ENCODE results near the gene USP51. TPM values are rescaled to one million over a fixed set of nuclear protein-coding genes. Genes with fewer than 3 reads are reported as not detected.

Gene USP51
- total RNA-seq, 1 experiment from 2014 or later: 1.7 TPM

- peak overlapping the region; percentile 74 for H3K27ac ChIP-seq (ENCODE audit: low read length)
- CTCF ChIA-PET: interaction anchor here (0.7 kb wide), 1 partner anchor 37 kb away, joined by 3 read pairs; the partner anchor contains the start of gene MAGEH1
Observed at GRCh38 chrX:55488593-55489313, 895 bp downstream of the USP51 start.

GRCh38 chrX:55488006-55488592 is 1.5 kb downstream of the USP51 start:
- CTCF ChIA-PET: no interaction called here
- H3K27ac ChIP-seq (ENCODE audit: low read length): peak overlapping the region; percentile 57; the same call in 1 of the 2 replicates
- TF ChIP-seq TCF7L2 (IDR thresholded peaks at IDR 0.05; ENCODE audit: low read depth, low read length) (no peak), CTCF (IDR thresholded peaks at IDR 0.05) (no peak), SIN3A (IDR thresholded peaks at IDR 0.05; ENCODE audit: borderline replicate concordance, insufficient read depth, low read depth, low read length) (no peak), POLR2AphosphoS5 (IDR thresholded peaks at IDR 0.05; ENCODE audit: low read depth, low read length) (no peak), REST (IDR thresholded peaks at IDR 0.05; ENCODE audit: insufficient read depth in 1 of 2, low read depth in 2 of 2, low read length in 1 of 2) (no peak)
- no peaks in the 10 kb centered on the region for H3K4me1 ChIP-seq (ENCODE audit: control insufficient read depth, insufficient read depth, low read length)
- DNase-seq (ENCODE audit: low read depth, low spot score) (no peak), ATAC-seq (no peak)
- H3K4me3 ChIP-seq (ENCODE audit: low read depth in 2 of 2, low read length in 2 of 2): peak overlapping the region; percentile 65 to 86
- BruUV-seq (replicated peaks): no TSS peak
- POLR2A ChIA-PET: no interaction called here
- no peaks in the 10 kb centered on the region for H3K27me3 ChIP-seq (ENCODE audit: control insufficient read depth, insufficient read depth, low read length)
- H3K36me3 ChIP-seq (ENCODE audit: control insufficient read depth, insufficient read depth, low read length): no peaks in the 10 kb centered on the region
- intact Hi-C loops (cut with micrococcal nuclease; ENCODE audit: unreplicated experiment): no loop called here
- H3K9me3 ChIP-seq (ENCODE audit: control insufficient read depth, insufficient read depth, low read depth, low read length): no peaks in the 10 kb centered on the region
- in situ Hi-C loops (cut with HindIII; ENCODE audit: low pct_unique_long_range_greater_than_20kb, low sequenced_read_pairs): no loop called here

More at GRCh38 chrX:55488593-55489313, 895 bp downstream of the USP51 start:
- DNase-seq (ENCODE audit: low read depth, low spot score) (no peak), ATAC-seq (peak; percentile 87)
- no TSS peak for BruUV-seq (replicated peaks)
- intact Hi-C loops (cut with micrococcal nuclease; ENCODE audit: unreplicated experiment) (no loop called here), in situ Hi-C loops (cut with HindIII; ENCODE audit: low pct_unique_long_range_greater_than_20kb, low sequenced_read_pairs) (no loop called here)
- TF ChIP-seq SIN3A (IDR thresholded peaks at IDR 0.05; ENCODE audit: borderline replicate concordance, insufficient read depth, low read depth, low read length) (0 out of 2 replicates have a peak, but pooled peaks have one; percentile 45), TCF7L2 (IDR thresholded peaks at IDR 0.05; ENCODE audit: low read depth, low read length) (no peak)
- no peaks in the 10 kb centered on the region for H3K9me3 ChIP-seq (ENCODE audit: control insufficient read depth, insufficient read depth, low read depth, low read length)
- peak overlapping the region; percentile 65 to 86 for H3K4me3 ChIP-seq (ENCODE audit: low read depth in 2 of 2, low read length in 2 of 2)
- H3K27me3 ChIP-seq (ENCODE audit: control insufficient read depth, insufficient read depth, low read length): no peaks in the 10 kb centered on the region
- no peaks in the 10 kb centered on the region for H3K4me1 ChIP-seq (ENCODE audit: control insufficient read depth, insufficient read depth, low read length)
- H3K36me3 ChIP-seq (ENCODE audit: control insufficient read depth, insufficient read depth, low read length): no peaks in the 10 kb centered on the region
- POLR2A ChIA-PET: no interaction called here

- ChIA-PET POLR2A (no interaction called here), CTCF (no interaction called here)
- no TSS peak for BruUV-seq (replicated peaks)
- TF ChIP-seq REST (IDR thresholded peaks at IDR 0.05; ENCODE audit: insufficient read depth in 1 of 2, low read depth in 2 of 2, low read length in 1 of 2) (no peak), SIN3A (IDR thresholded peaks at IDR 0.05; ENCODE audit: borderline replicate concordance, insufficient read depth, low read depth, low read length) (no peak), POLR2AphosphoS5 (IDR thresholded peaks at IDR 0.05; ENCODE audit: low read depth, low read length) (no peak), TCF7L2 (IDR thresholded peaks at IDR 0.05; ENCODE audit: low read depth, low read length) (no peak), CTCF (IDR thresholded peaks at IDR 0.05) (no peak)
- in situ Hi-C loops (cut with HindIII; ENCODE audit: low pct_unique_long_range_greater_than_20kb, low sequenced_read_pairs): no loop called here
- Histone ChIP-seq H3K27ac (ENCODE audit: low read length) (no peak overlapping the region), H3K9me3 (ENCODE audit: control insufficient read depth, insufficient read depth, low read depth, low read length) (no peaks in the 10 kb centered on the region), H3K27me3 (ENCODE audit: control insufficient read depth, insufficient read depth, low read length) (no peaks in the 10 kb centered on the region), H3K36me3 (ENCODE audit: control insufficient read depth, insufficient read depth, low read length) (no peaks in the 10 kb centered on the region), H3K4me1 (ENCODE audit: control insufficient read depth, insufficient read depth, low read length) (no peaks in the 10 kb centered on the region), H3K4me3 (ENCODE audit: low read depth in 2 of 2, low read length in 2 of 2) (no peak overlapping the region)
- intact Hi-C loops (cut with micrococcal nuclease; ENCODE audit: unreplicated experiment): no loop called here
- no peak for DNase-seq (ENCODE audit: low read depth, low spot score)
- no peak for ATAC-seq
Observed at GRCh38 chrX:55487143-55487542, 2.5 kb downstream of the USP51 start.

All from Panc1 (cell line).